ENCODE results near the gene SUOX.
"Not testable (repeated sequence)": the region's sequence is repeated elsewhere in the genome, so short reads cannot be mapped to it uniquely, and the experiment has no call there.

The SUOX gene

GRCh38 chr12:56028511-56029165 lies 31.6 kb downstream of the SUOX start:
- no peak for DNase-seq

- DNase-seq = no peak
These were observed 32.1 kb downstream of the SUOX start for GRCh38 chr12:56029166-56029519.

DNA sequence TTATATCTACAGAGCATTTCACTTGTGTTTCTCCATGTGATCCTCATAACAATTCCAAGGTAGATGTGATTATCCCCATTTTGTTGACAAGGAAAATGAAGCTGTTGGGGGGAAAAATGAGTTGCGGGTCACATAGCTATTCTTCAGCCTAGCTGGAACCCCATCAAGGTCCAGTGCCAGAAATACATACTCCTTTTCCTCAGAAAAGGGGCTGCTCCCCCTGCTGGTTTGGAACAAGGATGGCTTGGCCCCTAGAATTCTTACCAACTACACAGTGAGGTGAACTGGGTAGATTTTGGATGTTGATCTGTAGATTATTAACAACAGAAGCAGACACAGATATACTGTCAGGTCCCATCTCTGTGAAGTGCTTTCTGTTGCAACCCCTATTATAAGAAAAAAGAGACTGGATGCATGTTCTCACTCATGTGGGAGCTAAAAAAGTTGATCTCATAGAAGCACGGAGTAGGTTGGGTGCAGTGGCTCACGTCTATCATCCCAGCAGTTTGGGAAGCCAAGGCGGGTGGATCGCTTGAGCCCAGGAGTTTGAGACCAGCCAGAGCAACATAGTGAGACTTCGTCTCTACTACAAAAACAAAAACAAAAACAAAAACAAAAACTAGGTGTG lies 32.7 kb downstream of the SUOX start:
- DNase-seq = peak; percentile 1

GRCh38 chr12:56031987-56032386 lies 34.9 kb downstream of the SUOX start:
- DNase-seq = no peak

GRCh38 chr12:56034586-56035332 lies 37.7 kb downstream of the SUOX start:
- DNase-seq = no peak

DNA sequence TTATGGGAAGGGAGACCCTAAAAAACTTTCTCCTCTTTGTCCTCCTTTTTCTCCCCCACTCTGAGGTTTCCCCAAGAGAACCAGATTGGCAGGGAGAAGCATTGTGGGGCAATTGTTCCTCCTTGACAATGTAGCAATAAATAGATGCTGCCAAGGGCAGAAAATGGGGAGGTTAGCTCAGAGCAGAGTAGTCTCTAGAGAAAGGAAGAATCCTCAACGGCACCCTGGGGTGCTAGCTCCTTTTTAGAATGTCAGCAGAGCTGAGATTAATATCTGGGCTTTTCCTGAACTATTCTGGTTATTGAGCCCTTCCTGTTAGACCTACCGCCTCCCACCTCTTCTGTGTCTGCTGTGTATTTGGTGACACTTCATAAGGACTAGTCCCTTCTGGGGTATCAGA lies 40.1 kb downstream of the SUOX start:
- no peak for DNase-seq

GRCh38 chr12:56038022-56038655 lies 41.1 kb downstream of the SUOX start:
- no peak for DNase-seq

GRCh38 chr12:56040151-56040550 lies 43.1 kb downstream of the SUOX start:
- DNase-seq = no peak

- DNase-seq = no peak
These were observed 44.0 kb downstream of the SUOX start for GRCh38 chr12:56040963-56041551.

DNA sequence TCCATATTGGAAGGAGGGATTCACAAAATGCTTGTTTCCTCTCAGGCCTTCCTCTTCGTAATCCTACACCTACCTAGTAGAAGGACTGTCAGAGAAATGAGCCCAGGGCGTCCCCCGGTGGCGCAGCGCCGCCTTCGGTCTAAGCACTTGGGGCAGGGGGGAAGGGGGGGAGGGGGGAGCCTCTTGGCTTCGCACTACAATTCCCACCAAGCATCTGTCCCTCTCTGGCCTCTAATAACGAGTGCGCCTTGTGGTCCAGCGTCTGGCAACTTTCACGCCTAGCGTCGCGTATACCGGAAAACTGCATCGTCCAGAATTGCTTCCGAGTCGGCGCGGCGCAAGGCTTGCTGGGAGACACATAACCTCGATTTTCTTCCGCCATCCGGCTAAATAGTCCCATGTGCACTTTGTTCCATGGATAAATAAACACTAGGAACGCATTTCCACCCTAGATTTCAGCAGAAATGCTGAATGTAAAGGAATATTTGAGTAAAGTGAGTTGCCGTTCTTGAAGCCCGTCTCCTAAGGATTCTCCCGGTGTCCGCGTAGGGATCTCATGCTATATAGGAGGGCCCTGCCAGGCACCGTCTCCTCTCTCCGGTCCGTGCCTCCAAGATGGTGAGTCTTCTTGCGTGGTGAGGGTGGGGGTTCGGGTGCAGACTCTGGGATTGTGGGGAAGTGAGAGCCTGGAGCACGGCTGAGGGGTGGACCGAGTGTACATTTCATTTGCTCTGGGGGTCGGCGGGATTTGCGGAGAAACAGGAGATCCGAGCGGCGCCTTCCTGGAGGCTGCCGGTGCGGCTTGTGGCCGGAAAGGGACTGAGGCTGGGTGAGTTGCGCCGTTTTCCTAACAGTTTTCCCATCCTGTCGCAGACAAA lies 44.7 kb downstream of the SUOX start, which contains the start of gene RPS26:
RPS26 (plus strand) TSS at position 367 of the 878 bp plus-strand sequence; CDS start at position 616, 249 bp downstream.
- peak; percentile 95 for DNase-seq

GRCh38 chr12:56042430-56042813 lies 45.3 kb downstream of the SUOX start:
- not testable (repeated sequence) for DNase-seq

- no peak for DNase-seq
These were observed 45.8 kb downstream of the SUOX start for GRCh38 chr12:56042843-56043242.

GRCh38 chr12:56046027-56046780 lies 49.1 kb downstream of the SUOX start:
- no peak for DNase-seq

DNA sequence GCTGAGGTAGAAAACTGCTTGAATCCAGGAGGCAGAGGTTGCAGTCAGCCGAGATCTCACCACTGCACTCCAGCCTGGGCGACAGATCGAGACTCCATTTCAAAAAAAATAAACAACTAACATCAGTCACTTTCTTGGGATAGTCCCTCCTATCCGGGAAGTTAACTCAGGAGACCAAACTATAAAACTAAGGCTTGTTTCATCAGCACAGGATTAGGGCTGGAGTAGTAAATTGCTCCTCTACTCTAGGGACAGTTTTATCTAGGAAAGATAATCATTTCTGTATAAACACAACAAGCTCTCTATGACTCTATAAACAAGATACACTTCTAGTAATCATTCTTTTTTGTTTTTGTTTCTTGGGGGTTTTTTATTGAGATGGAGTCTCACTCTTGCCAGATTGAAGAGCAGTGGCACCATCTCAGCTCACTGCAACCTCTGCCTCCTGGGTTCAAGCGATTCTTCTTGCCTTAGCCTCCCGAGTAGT lies 56.4 kb downstream of the SUOX start:
- DNase-seq = no peak
